ENCODE results near the gene PAPLN.

Gene PAPLN

DNA sequence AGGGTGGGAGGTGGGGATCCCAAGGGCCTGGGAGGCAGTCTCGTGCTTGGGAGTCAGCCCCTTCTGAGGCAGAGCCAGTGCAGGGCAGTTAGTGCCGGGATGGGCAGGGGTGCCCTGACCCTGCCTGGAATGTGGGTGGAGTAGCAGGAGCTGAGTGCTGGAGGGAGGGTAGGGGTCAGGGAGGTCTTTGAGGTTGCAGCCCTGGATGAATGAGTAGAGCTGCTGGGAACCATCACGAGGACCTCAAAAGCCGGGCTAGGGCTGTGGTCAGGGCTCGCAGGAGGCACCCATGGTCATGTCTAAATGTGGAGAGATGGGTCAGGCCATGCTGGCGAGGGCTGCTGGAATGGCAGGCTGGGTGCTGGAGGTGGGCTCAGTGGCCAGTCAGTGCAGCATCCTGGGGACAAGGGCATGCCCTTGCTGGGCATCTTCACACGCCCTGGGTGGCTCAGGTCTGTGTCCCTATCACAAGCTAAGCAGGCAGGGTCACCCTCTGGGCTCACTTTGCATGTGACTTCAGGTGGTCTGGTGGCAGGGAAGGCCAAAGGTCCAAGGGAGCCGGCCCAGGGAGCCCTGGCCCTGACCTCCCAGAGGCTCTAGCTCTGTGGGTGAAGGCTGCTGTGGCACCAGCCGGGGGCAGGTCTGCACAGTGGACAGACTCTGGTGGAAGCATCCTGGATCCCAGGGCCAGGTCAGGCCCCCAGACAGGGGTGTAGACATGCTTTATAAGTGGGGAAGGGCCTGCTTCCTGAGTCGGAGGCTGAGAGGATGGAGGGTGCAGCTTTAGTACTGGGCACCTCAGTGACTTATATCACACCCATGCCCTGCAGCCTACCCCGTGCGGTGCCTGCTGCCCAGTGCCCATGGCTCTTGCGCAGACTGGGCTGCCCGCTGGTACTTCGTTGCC, 24.5 kb downstream of the PAPLN start:
- DNase-seq: peak; percentile 54

DNA sequence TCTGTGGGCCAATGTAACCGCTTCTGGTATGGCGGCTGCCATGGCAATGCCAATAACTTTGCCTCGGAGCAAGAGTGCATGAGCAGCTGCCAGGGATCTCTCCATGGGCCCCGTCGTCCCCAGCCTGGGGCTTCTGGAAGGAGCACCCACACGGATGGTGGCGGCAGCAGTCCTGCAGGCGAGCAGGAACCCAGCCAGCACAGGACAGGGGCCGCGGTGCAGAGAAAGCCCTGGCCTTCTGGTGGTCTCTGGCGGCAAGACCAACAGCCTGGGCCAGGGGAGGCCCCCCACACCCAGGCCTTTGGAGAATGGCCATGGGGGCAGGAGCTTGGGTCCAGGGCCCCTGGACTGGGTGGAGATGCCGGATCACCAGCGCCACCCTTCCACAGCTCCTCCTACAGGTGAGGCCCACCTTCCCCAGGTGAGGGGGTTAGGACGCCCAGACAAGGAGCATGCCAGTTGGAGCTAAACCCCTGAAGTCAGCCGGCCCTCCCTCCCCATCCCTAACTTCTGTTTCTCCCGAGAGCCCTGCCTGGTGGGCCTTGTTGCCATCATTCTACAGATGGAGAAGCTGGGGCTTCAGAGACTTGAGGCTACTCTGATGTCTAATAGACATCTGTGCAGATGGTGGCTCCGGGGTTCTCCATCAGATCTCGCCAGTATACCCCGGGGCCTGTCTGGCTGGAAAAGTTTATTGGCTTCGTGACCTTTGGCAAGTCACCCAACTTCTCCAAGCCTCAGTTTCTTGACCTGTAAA, 25.3 kb downstream of the PAPLN start:
- DNase-seq: no peak

DNA sequence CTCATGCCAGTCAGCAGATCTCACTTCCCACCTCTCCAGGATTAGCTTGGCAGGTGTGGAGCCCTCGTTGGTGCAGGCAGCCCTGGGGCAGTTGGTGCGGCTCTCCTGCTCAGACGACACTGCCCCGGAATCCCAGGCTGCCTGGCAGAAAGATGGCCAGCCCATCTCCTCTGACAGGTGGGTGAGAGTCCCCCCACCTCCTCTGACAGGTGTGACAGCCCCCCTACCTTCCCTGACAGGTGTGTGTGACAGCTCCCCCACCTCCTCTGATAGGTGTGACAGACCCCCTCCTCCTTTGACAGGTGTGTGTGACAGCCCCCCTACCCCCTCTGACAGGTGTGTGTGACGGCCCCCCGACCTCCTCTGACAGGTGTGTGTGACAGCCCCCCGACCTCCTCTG, 26.3 kb downstream of the PAPLN start:
- no peak for DNase-seq

DNA sequence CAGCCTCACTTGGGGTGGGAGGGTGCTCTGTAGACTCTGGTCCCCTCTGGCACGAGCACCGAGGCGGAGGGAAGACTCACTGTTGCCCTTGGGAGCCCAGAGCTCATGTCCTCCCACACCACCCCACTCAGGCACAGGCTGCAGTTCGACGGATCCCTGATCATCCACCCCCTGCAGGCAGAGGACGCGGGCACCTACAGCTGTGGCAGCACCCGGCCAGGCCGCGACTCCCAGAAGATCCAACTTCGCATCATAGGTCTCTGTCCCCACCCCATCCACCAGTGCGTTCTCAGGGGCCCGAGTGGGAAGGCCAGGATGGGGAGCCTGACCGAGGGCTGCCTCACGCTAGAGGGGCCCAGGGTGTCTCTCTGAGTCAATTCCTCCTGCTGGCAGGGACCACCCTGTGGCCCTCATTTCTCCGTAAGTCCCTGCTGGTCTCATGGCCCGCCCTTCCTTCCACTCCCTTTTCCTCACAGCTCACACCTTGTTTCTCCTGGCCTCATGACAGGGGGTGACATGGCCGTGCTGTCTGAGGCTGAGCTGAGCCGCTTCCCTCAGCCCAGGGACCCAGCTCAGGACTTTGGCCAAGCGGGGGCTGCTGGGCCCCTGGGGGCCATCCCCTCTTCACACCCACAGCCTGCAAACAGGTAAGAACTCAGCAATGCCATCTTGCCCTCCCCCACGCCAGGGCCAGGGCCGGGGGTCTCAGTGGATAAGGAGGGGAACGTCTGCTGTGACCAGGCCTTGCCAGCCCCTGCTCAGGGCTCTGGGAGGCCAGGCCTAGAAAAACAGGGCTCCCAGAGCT, 27.0 kb downstream of the PAPLN start:
- no peak for DNase-seq

DNA sequence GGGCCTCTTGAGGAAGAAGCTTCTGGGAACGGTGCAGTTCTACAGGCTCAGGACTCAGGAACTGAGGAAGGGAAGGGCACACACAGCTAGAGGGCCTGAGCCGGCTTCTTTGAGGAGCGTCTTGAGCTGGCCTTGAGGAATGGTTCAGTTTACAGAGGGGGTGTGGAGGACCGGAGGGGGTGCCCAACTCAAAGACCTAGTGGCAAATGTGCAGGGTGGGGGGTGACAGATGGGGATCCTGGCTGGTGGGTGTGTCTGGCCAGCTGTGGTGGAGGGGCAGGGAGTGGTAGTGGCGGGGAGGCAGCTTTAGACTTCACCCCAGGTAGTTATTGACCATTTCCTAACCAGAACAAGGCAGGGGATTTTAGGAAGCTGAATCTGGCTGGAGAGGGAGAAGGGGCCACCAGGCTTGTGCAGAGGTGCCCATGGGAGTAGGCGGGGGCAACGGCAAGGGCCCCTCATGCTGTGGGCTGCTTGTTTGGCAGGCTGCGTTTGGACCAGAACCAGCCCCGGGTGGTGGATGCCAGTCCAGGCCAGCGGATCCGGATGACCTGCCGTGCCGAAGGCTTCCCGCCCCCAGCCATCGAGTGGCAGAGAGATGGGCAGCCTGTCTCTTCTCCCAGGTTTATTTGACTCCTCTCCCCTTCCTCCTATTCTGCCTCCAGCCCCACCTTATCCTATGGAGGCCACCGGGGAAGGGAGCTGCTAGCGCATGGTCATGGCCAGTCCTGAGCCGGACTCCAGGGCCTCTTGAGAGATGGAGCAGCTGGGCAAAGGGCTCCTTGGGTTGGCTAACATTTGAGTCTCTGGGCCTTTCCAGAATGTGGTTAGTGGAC, 27.8 kb downstream of the PAPLN start:
- DNase-seq: no peak

DNA sequence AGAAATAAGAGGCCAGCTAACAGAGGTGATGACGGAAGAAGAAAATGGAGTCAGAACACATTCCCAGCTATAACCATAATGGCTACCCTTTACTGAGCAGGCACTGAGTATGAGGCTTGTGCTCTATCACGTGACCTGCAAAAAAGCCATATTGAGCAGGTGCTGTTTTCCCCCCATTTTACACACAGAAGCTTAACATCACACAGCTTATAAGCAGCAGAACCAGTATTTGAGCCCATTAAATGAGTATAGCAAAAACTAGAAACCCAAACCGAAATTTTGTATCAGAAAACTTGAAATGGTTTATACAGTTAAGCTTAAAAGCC, 28.4 kb downstream of the PAPLN start:
- no peak for DNase-seq

DNA sequence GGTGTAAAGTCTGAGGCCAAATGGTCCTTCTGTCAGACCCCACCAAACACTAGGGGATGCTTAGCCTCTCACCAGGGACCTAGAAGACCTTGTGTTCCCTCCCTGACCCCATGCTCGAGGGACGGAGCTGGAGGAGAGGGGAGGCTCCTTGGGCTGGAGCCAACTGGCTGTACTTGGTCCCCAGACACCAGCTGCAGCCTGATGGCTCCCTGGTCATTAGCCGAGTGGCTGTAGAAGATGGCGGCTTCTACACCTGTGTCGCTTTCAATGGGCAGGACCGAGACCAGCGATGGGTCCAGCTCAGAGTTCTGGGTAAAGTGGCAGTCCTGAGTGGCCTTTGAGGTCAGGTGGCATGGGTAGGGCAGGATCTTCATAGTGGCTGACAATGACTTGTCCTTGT, 29.0 kb downstream of the PAPLN start:
- no peak for DNase-seq

DNA sequence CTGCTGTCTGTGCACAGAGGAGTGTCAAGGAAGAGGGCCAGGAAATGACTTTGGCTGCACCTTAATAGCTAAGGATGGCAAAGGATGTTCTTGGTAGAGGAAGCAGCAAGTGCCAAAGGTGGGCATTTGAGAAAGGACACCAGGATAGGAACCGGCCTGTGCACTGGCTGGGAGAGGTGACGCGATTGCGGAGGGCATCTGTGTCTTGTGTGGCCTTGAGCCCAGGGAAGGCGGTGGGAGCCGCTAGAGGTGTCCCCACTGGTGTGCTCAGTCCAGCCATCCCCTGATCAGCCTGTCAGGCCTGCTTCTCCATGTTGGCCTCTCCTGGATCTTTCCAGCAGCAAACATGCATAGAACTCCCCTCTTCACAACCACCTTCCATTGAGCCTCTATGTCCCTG, 30.2 kb downstream of the PAPLN start:
- no peak for DNase-seq

DNA sequence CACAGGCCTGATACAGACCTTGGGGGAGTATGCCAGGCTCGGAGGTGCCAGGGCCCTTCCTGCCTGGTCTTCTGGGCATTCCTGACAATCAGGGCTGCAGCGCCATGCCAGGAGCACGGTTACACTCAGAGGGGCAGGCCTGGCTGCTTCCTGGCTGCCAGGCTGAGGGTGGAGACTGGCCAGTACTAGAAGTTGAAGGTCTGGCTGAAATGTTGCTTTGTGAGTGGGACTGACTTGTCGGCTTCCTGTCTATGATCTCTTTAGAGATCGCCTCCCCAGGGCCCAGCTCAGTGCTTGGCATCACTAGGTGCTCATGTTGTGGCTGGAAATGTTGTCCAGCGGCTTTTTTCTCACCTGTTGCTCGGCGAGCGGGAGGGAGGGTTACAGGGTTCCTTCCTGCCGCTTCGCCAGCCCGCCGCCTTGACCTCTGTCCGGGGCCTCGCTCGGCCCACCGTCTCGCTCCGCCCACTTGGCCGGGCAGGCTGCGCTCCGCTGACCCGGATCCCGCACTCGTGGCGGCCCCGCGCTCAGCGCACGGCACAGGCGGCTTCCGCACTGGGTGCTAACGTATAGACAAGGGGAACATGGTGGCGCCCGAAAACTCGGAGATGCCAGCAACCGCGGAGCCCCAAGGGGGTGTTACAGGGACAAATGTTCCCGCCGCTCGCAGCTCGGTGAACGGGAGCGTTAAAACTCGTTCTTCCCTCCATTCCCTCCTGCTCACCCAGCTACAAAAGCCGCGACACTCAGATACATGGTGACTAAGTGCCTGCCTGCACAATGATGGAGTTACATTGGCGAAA, 32.6 kb downstream of the PAPLN start:
- DNase-seq: peak; percentile 77

DNA sequence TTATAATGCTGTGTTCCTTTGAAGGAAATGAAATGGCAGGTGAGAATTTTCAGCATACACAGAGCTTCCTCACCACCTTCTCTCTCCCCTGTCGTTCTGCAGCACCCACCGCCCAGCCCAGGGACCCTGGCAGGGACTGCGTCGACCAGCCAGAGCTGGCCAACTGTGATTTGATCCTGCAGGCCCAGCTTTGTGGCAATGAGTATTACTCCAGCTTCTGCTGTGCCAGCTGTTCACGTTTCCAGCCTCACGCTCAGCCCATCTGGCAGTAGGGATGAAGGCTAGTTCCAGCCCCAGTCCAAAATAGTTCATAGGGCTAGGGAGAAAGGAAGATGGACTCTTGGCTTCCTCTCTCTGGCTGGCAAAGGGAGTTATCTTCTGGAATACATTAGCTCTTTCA, 35.1 kb downstream of the PAPLN start:
- no peak for DNase-seq

DNA sequence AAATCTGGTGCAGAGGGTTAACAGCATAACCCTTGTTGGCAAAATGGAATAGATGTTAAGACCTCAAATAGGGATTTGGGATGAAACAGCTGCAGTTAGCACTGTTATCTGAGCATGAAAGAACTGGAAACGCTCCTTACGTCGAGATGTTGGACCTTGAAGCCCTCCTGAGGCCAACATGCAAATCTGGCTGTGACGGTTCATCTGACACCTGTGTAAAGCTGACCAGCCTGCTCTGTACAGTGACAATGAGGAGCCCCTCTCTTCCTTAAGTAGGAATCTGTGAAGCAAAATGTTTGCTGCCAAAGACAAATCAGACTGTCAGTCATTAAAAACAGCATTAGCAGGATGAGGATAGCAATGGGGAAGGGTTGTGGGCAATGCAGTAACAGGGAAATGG, 36.5 kb downstream of the PAPLN start:
- no peak for DNase-seq

DNA sequence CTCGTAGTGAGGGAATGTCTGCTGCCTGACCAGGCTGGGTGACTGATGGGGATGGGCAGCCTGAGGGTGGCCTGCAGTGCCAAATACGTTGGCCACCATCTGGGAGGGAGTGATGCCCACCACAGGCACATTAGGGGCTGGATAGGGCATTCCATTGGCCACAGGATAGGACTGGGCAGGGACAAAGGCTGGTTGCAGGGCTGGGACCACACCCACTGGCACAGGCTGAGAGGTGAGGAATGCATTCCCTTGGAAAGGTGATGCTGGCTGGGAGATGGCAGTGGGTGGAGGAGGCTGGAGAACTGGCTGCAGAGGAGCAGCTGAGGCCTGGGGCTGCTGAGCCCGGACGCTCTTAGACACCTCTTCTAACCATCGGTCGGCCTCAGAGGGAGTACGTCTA, 39.5 kb downstream of the PAPLN start:
- no peak for DNase-seq

DNA sequence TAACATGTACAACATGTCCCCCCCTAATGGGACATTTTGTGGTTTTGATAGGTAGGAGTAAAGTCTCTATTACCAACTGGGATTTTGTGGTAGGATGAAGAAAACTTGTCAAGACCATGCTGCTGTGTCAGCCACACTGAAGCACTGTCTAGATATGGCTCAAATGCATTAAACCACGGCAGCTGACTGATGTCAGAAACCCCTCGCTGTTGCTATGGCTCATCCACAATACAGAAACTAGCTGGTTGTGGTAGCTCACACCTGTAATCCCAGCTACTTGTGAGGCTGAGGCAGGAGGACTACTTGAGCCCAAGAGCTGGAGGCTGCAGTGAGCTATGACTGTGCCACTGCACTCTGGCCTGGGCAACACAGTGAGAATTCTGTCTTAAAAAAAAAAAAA, 40.1 kb downstream of the PAPLN start:
- no peak for DNase-seq

DNA sequence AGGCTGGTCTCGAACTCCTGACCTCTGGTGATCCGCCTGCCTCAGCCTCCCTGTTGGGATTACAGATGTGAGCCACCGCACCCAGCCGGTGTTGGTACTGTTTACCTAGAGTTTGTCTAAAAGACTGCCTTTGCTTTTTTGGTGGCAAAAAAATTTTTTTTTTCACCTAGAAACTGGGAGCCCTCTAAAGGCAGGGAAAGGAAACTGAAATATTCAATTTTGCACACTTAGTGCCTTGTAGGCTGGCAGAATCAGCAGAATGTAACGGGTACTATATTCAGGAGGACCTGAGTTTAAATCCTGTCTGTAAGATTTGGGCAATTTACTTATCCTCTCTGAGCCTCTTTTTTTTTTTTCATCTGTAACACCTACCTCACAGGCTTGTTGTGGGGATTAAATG, 43.6 kb downstream of the PAPLN start:
- no peak for DNase-seq

DNA sequence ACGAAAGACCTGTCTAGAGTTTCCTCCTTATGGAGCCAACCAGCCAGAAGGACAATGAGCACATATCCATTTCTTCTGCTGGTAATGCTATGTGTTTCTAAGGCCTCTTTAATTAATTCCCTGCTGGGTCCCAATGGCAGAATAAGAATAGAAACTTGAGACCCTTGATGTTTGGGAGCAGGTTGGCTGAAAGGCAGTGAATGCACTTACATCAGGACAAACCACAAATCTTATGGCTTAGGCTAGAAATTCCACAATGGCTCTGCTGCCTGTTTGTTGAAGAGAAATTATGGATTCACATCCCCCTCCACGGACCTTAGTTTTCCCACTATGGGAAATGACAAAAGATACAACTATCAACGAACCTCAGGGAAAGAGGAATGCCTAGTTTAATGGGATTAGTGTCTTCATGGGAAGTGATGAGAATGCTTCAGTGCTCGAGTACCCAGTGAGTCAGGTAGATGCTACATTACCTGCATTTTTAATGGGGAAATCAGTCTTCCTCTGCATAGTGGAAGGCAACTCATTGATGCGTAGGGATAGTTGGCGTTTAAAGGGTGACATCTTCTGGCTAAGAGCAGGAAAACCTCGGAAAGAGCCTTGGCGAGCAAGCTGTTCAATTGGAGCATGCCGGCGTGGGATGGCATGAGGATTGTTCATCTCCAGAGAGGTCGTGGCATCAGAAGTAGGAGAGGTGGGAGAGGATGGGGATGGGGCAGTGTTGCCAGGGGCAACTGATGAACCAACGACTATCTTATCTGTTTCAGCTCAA, 46.5 kb downstream of the PAPLN start:
- DNase-seq: peak; percentile 57

DNA sequence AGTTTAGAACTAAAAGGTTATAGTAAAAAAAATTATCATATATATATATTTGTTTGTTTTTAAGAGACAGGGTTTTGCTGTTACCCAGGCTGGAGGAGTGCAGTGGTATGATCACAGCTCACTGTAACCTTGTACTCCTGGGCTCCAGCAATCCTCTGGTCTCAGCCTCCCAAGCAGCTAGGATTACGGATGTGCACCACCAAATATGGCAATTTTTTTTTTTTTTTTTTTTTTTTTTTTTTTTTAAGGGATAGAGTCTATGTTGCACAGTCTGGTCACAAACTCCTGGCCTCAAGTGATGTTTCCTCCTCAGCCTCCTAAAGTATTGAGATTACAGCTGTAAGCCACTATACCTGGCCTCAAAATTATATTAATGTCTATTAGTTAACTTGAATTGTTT, 48.7 kb downstream of the PAPLN start:
- no peak for DNase-seq

DNA sequence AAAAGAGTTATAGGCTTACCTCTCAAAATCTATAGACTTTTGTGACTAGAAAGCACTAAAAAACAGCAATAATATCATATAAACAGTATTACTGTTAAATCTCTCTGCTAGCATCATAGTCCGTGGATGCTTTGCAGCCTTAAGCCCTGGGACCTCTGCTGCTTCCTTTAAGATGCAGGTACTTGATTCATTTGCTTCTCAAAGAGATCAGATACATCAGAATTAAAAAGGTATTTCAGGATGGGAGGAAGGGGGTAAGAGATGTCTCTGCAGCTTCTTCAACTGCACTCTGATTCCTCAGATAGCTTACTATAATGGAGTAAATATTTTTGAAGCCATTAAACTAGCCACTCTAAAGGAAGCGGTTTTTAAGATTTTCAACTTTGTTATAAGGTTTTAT, 49.3 kb downstream of the PAPLN start:
- DNase-seq: no peak

DNA sequence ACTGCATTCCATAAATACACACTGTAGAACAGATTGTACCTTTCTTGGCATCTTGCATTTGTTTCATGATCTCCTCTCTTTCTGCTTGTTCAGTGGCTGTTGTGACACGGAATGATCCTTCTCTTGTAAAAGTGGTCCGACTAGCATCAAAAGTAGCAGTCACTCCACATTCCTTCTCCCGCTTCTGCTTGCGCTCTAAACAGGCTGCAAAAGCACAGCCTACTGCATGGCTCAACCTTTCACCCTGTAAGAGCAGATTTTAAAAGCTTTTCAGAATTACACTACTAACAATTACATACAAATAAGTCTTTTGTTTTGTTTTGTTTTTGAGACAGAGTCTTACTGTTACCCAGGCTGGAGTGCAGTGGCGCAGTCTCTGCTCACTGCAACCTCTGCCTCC, 49.8 kb downstream of the PAPLN start:
- peak; percentile 79 for DNase-seq

DNA sequence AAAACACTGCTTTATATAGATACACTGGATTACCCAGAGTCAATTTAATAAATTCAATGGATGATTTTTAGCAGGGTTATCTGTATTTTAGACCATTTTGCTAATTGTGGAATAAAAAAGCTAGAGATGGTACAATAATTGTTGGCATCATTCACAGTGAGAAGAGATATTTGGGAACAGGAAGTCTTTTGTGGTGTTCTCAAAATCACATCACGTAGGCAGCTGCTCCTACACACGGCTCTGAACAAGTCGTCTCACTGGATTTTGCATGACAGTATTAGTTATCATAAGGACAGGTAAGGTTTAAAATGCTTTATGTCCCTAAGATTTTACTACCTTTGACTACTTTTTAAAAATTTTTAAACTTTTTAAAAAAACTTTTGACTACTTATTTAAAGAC, 52.0 kb downstream of the PAPLN start:
- DNase-seq: no peak

DNA sequence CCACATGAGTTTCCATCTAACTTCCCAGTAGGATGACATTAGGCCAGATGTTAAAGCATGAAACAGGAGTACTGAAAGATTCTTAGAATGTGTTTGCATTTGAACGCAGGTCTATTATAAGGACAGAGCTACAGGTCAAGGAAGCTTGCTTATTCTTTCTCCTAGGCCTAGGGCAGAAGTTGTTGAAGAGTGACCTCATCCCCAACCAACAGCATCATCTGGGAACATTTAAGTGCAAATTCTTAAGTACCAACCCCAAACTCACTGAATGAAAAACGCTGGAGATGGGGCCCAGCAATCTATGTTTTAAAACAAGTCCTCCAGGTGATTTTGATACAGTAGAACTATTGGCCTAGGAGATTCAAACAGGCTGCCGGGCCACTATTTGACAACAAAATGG, 52.4 kb downstream of the PAPLN start:
- no peak for DNase-seq

DNA sequence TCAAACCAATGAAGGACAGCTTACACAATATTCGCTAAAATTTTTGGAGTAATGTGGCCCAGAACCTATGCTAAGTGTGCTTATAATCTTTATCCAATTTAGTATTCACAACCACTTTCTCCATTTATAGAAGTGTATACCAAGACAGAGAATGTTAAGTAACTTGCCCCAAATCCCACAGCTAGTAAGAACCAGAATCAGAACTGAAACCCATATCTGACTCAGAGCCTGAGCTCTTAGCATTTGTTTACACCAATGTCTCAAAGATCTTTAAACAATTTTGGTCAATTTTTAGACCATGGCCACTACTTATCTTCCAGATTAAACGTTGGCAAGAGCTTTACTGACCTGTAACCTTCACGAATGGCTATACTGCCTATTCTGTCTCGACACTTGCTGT, 53.0 kb downstream of the PAPLN start:
- no peak for DNase-seq

Measured in islet precursor cell (in vitro differentiated cells).